B cell (primary cell): ENCODE measurements around the gene AREL1. TPM values are rescaled to one million over a fixed set of nuclear protein-coding genes. Genes with fewer than 3 reads are reported as not detected.

Experiments
- ATAC-seq: fragments of 200-7000 bp; cut with Tn5 transposase; one replicate; pipeline ENCODE4 v1.10.0; 2021; ENCODE audit warnings: low read depth, mild to moderate bottlenecking, moderate number of reproducible peaks, moderate library complexity
- CTCF ChIA-PET: fragments of 350-600 bp; sonication (Branson Sonifier 250); formaldehyde crosslinking; loops from one replicate; lab custom pipeline; 2021; ENCODE audit warnings: antibody characterized with exemption, inconsistent platforms; lab: Charles Lee
- POLR2A ChIA-PET: fragments of 350-600 bp; sonication (Branson Sonifier 250); formaldehyde crosslinking; loops from one replicate; lab custom pipeline; 2021; ENCODE audit warnings: antibody characterized with exemption; lab: Charles Lee
- DNase-seq: peaks from one replicate; pipeline ENCODE4 v3.0.0; 2013
- H2AFZ ChIP-seq: 2 replicates; pipeline ENCODE4 v1.6.1; 2012; ENCODE audit warnings: mild to moderate bottlenecking, low read depth, low read length; ENCODE audit not compliant: insufficient read depth, poor library complexity, severe bottlenecking
- H3K27ac ChIP-seq, 2 donors: 1 replicate in 1 of 2; 2 replicates in 1 of 2; pipeline ENCODE4 v1.5.1; 2012 to 2013; ENCODE audit warnings: low read length in 2 of 2, mild to moderate bottlenecking in 2 of 2, moderate library complexity in 1 of 2
- H3K27me3 ChIP-seq, 4 experiments: fragments of 200-600 bp in 1 of 4; sonication (generic) in 1 of 4; replicated peaks in 1 of 4; 1 replicate in 2 of 4; 2 replicates in 2 of 4; pipeline versions ENCODE4 v1.6.1 to v1.7.0; 2013 to 2016; ENCODE audit warnings: low read length in 3 of 4, mild to moderate bottlenecking in 2 of 4, mixed read lengths in 1 of 4, moderate library complexity in 1 of 4; ENCODE audit not compliant: insufficient read depth in 4 of 4, control insufficient read depth in 3 of 4; ENCODE audit errors: control extremely low read depth in 1 of 4
- H3K36me3 ChIP-seq, 2 experiments: replicated peaks in 1 of 2; 1 replicate in 1 of 2; 2 replicates in 1 of 2; pipeline versions ENCODE4 v1.6.1 to v1.7.1; 2013; ENCODE audit warnings: low read length in 1 of 2; ENCODE audit not compliant: insufficient read depth in 2 of 2, control insufficient read depth in 1 of 2; ENCODE audit errors: control extremely low read depth in 1 of 2, extremely low read depth in 1 of 2
- H3K4me1 ChIP-seq, 2 donors: fragments of 200-600 bp in 1 of 2; sonication (generic) in 1 of 2; 1 replicate in 1 of 2; 2 replicates in 1 of 2; pipeline versions ENCODE4 v1.5.1 to v1.6.1; 2013 to 2017; ENCODE audit warnings: low read length in 2 of 2; ENCODE audit not compliant: control insufficient read depth in 2 of 2, insufficient read depth in 2 of 2
- H3K4me2 ChIP-seq: replicated peaks from 2 replicates; pipeline ENCODE3; 2012; ENCODE audit warnings: mild to moderate bottlenecking, low read depth, low read length; ENCODE audit not compliant: poor library complexity, severe bottlenecking
- H3K4me3 ChIP-seq, 5 experiments: fragments of 200-600 bp in 1 of 5; sonication (generic) in 1 of 5; 1 replicate in 3 of 5; 2 replicates in 2 of 5; pipeline versions ENCODE4 v1.5.1 to v1.7.0; 2011 to 2016; ENCODE audit warnings: low read length in 4 of 5, mild to moderate bottlenecking in 4 of 5, low read depth in 2 of 5, control low read depth in 1 of 5, moderate library complexity in 1 of 5; ENCODE audit not compliant: insufficient read depth in 1 of 5; ENCODE audit errors: control extremely low read depth in 1 of 5, extremely low read depth in 1 of 5
- H3K79me2 ChIP-seq: fragments of 200-600 bp; sonication (generic); one replicate; pipeline ENCODE4 v1.6.0; 2016; ENCODE audit warnings: low read length; ENCODE audit not compliant: control insufficient read depth, insufficient read depth
- H3K9ac ChIP-seq: fragments of 200-600 bp; sonication (generic); 2 replicates; pipeline ENCODE4 v1.6.1; 2017; ENCODE audit warnings: mild to moderate bottlenecking, low read length, moderate library complexity
- H3K9me3 ChIP-seq, 3 donors: one replicate each; pipeline versions ENCODE4 v1.6.1 to v1.7.1; 2013; ENCODE audit warnings: low read length in 2 of 3; ENCODE audit not compliant: control insufficient read depth in 2 of 3, insufficient read depth in 1 of 3; ENCODE audit errors: control extremely low read depth in 1 of 3
- H4K20me1 ChIP-seq: 2 replicates; pipeline ENCODE4 v1.6.0; 2012; ENCODE audit warnings: mild to moderate bottlenecking, low read length; ENCODE audit not compliant: insufficient read depth, control insufficient read depth, poor library complexity, severe bottlenecking
- H3K27ac Mint-ChIP-seq: one replicate; pipeline ENCODE4 v1.8.0; 2021; ENCODE audit warnings: mixed read lengths
- H3K27me3 Mint-ChIP-seq: one replicate; pipeline ENCODE4 v1.8.0; 2021; ENCODE audit warnings: mixed read lengths
- H3K4me1 Mint-ChIP-seq: one replicate; pipeline ENCODE4 v1.8.0; 2021; ENCODE audit warnings: mixed read lengths
- H3K4me3 Mint-ChIP-seq: one replicate; pipeline ENCODE4 v1.8.0; 2021; ENCODE audit warnings: mixed read lengths
- H3K9me3 Mint-ChIP-seq: one replicate; pipeline ENCODE4 v1.8.0; 2022; ENCODE audit warnings: mixed read lengths; ENCODE audit not compliant: insufficient read depth
- EZH2 ChIP-seq: IDR thresholded peaks from 2 replicates; pipeline ENCODE4 v1.6.1; 2012; ENCODE audit warnings: borderline replicate concordance, low read depth, mild to moderate bottlenecking, moderate library complexity, low read length; ENCODE audit not compliant: insufficient read depth, poor library complexity, severe bottlenecking
- WGBS: methylation state at CpG from one replicate; pipeline ENCODE4 v1.1.5; 2013; ENCODE audit warnings: missing lambda C conversion rate; ENCODE audit not compliant: insufficient coverage; 5-methylcytosine and 5-hydroxymethylcytosine counted together
- intact Hi-C: fragments of 100-400 bp; cut with micrococcal nuclease; formaldehyde crosslinking; loops from one replicate; pipeline ENCODE4 v1.10.0; 2022
- polyA plus RNA-seq: library from polyadenylated mRNA; depleted of rRNA; stranded (reverse); fragments of >200 nt; gene quantifications from 2 replicates; pipeline ENCODE4 v1.2.3, GENCODE V29; 2012
- total RNA-seq, 2 donors: library from RNA; stranded (reverse); fragments of 120-200 nt in 1 of 2; gene quantifications; 1 replicate in 1 of 2; 2 replicates in 1 of 2; pipeline versions ENCODE4 v1.2.3 to v1.2.4, GENCODE V29; 2013 to 2022
- TF ChIP-seq, protein P1 (sequence below): fragments of 200-600 bp; IDR thresholded peaks from one replicate; pipeline ENCODE4 v1.8.0; 2022; ENCODE audit warnings: antibody characterized with exemption, mild to moderate bottlenecking

Gene AREL1
- total and polyA plus RNA-seq, 2 donors (not counting 1 experiment from before 2014, with no cell fraction given) = 19.2 to 39.4 TPM

DNA sequence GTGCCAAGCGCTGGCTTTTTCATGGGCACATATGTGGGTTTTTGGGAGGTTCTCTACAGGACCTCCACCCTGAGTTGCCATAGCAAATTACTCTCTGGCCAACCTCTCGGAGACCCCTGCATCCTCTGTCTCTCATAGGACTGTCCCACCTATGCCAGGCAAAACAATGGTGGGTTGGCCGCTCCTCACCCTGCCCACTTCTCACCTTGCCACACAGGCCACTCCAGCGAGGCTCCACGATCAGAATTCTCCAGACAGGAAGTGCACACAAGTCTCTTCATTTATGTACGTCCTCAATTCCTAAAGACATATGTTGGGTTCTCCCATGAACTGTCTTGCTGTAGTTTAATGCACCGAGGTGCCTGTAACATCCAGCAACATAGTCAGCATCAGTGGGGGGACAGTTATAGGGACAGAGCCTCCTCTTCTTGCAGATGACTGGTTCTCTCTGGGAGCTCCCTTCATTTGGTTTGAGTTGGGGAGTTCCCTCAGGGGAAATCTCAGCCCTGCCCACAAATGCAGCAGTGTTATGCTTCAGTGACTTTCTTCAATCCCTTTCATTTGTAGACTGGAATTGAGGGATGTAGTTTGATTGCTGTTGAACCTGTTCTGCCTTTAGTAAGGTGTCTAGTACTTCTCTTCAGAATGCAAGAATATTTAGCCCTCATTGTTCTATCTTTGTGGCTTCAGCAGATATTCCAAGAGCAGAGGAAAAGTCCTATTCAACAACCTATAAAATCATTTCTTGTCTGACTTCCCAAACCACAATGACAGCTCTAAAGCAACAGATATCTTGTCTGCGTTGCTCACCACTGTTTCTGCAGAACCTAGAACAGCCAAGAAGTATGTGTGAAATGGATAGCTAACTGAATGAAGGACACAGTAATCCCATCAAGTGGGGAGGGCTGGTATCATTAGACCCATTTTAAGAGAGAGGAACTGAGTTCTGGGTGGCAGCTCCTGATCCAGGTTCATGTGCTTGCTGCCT lies 98.1 kb downstream of the AREL1 start:
- Histone ChIP-seq H3K9me3 (no peaks in the 10 kb centered on the region), H3K36me3 (no peaks in the 10 kb centered on the region), H3K4me2 (peak overlapping the region; percentile 38), H4K20me1 (no peaks in the 10 kb centered on the region), H3K79me2 (no peaks in the 10 kb centered on the region), H2AFZ (no peak overlapping the region), H3K4me1 (peaks cover 48 to 54% of the 10 kb centered on the region in 2 donors), H3K4me3 (no peak overlapping the region), H3K27ac (no peak overlapping the region), H3K27me3 (peaks cover 0 to 18% (median 5%) of the 10 kb centered on the region in 4 experiments), H3K9ac (no peak overlapping the region)
- Mint-ChIP-seq H3K9me3 (no peaks in the 10 kb centered on the region), H3K27ac (no peak overlapping the region), H3K4me3 (peak overlapping the region; percentile 53), H3K4me1 (peaks cover 49% of the 10 kb centered on the region), H3K27me3 (peaks cover 16% of the 10 kb centered on the region)
- ATAC-seq (no peak), DNase-seq (peak; percentile 71)
- 76% methylated on average over 5 of the region's 8 CpGs for WGBS
- POLR2A ChIA-PET = interaction anchor here (0.5 kb wide), 1 partner anchor 120 kb away, joined by 4 read pairs; no protein-coding TSS in a partner anchor
- intact Hi-C loops = loop anchor here (5.0 to 10.0 kb wide), 2 partner anchors 450 to 1688 kb away; partner anchors contain the start of genes ACYP1, DCAF4 and ZC2HC1C
- CTCF ChIA-PET = interaction anchor here (0.6 to 1.4 kb wide), 4 partner anchors 13 to 271 kb away, joined by 3 read pairs; no protein-coding TSS in a partner anchor
- TF ChIP-seq, protein P1, sequence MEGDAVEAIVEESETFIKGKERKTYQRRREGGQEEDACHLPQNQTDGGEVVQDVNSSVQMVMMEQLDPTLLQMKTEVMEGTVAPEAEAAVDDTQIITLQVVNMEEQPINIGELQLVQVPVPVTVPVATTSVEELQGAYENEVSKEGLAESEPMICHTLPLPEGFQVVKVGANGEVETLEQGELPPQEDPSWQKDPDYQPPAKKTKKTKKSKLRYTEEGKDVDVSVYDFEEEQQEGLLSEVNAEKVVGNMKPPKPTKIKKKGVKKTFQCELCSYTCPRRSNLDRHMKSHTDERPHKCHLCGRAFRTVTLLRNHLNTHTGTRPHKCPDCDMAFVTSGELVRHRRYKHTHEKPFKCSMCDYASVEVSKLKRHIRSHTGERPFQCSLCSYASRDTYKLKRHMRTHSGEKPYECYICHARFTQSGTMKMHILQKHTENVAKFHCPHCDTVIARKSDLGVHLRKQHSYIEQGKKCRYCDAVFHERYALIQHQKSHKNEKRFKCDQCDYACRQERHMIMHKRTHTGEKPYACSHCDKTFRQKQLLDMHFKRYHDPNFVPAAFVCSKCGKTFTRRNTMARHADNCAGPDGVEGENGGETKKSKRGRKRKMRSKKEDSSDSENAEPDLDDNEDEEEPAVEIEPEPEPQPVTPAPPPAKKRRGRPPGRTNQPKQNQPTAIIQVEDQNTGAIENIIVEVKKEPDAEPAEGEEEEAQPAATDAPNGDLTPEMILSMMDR = no peak
- no peak for TF ChIP-seq EZH2
